Duodenal mucosa (tissue), 2 donors: ENCODE results near the gene LCK.

Experiments
- H3K27ac ChIP-seq: one replicate; pipeline ENCODE4 v1.7.0; 2013; ENCODE audit warnings: low read depth, low read length
- H3K27me3 ChIP-seq, 2 donors: one replicate each; pipeline ENCODE4 v1.7.0; 2013; ENCODE audit warnings: low read length in 2 of 2, control low read depth in 1 of 2; ENCODE audit not compliant: insufficient read depth in 2 of 2, control insufficient read depth in 1 of 2
- H3K36me3 ChIP-seq, 2 donors: one replicate each; pipeline ENCODE4 v1.7.0; 2013; ENCODE audit warnings: low read length in 2 of 2, control low read depth in 1 of 2; ENCODE audit not compliant: insufficient read depth in 2 of 2, control insufficient read depth in 1 of 2
- H3K4me1 ChIP-seq, 2 donors: one replicate each; pipeline ENCODE4 v1.7.0; 2013; ENCODE audit warnings: low read length in 2 of 2, control low read depth in 1 of 2; ENCODE audit not compliant: insufficient read depth in 2 of 2, control insufficient read depth in 1 of 2
- H3K4me3 ChIP-seq, 2 donors: one replicate each; pipeline ENCODE4 v1.7.0; 2013; ENCODE audit warnings: low read length in 2 of 2, low read depth in 1 of 2
- H3K9ac ChIP-seq, 2 donors: one replicate each; pipeline ENCODE4 v1.7.0; 2013; ENCODE audit warnings: low read length in 2 of 2, low read depth in 1 of 2
- H3K9me3 ChIP-seq, 2 donors: one replicate each; pipeline ENCODE4 v1.7.0; 2013; ENCODE audit warnings: low read length in 2 of 2, control low read depth in 1 of 2; ENCODE audit not compliant: control insufficient read depth in 1 of 2

LCK gene

GRCh38 chr1:32239337-32239736 is 11.7 kb upstream of the LCK start:
- no peaks in the 10 kb centered on the region for H3K27me3 ChIP-seq
- H3K9me3 ChIP-seq = no peaks in the 10 kb centered on the region
- H3K4me3 ChIP-seq = peak overlapping the region in 1 of 2 donors; percentile 71
- H3K4me1 ChIP-seq = peaks cover 0 to 24% of the 10 kb centered on the region in 2 donors
- no peak overlapping the region for H3K27ac ChIP-seq
- H3K36me3 ChIP-seq = no peaks in the 10 kb centered on the region
- no peak overlapping the region for H3K9ac ChIP-seq

GRCh38 chr1:32239790-32240139 is 11.3 kb upstream of the LCK start:
- peak overlapping the region; percentile 71 to 86 for H3K4me3 ChIP-seq
- H3K27ac ChIP-seq = peak overlapping the region; percentile 32
- H3K9ac ChIP-seq = peak overlapping the region; percentile 59 to 64

GRCh38 chr1:32240140-32240951 is 10.7 kb upstream of the LCK start:
- H3K27ac ChIP-seq = peak overlapping the region; percentile 36
- H3K4me3 ChIP-seq = peak overlapping the region; percentile 71 to 86
- peaks cover 0 to 24% of the 10 kb centered on the region in 2 donors for H3K4me1 ChIP-seq
- H3K9ac ChIP-seq = peak overlapping the region; percentile 59 to 64
- H3K9me3 ChIP-seq = no peaks in the 10 kb centered on the region
- H3K27me3 ChIP-seq = no peaks in the 10 kb centered on the region
- no peaks in the 10 kb centered on the region for H3K36me3 ChIP-seq

More at GRCh38 chr1:32239790-32240139, 11.3 kb upstream of the LCK start:
- H3K9me3 ChIP-seq = no peaks in the 10 kb centered on the region
- no peaks in the 10 kb centered on the region for H3K27me3 ChIP-seq
- no peaks in the 10 kb centered on the region for H3K36me3 ChIP-seq
- H3K4me1 ChIP-seq = peaks cover 0 to 24% of the 10 kb centered on the region in 2 donors

- H3K27ac ChIP-seq = peak overlapping the region; percentile 36
- peak overlapping the region; percentile 71 to 86 for H3K4me3 ChIP-seq
- no peaks in the 10 kb centered on the region for H3K9me3 ChIP-seq
- H3K4me1 ChIP-seq = peaks cover 0 to 24% of the 10 kb centered on the region in 2 donors
- no peaks in the 10 kb centered on the region for H3K36me3 ChIP-seq
- H3K9ac ChIP-seq = peak overlapping the region; percentile 59 to 64
- H3K27me3 ChIP-seq = no peaks in the 10 kb centered on the region
Measured at GRCh38 chr1:32241001-32241763, 9.9 kb upstream of the LCK start.

- H3K36me3 ChIP-seq = no peaks in the 10 kb centered on the region
- H3K4me1 ChIP-seq = peaks cover 0 to 29% of the 10 kb centered on the region in 2 donors
Measured at GRCh38 chr1:32242341-32242851, 8.7 kb upstream of the LCK start.

GRCh38 chr1:32246888-32247273 is 4.2 kb upstream of the LCK start, which contains the start of gene FAM167B:
TSS of gene FAM167B (plus strand) at chr1:32247222. CDS start at chr1:32247422, 200 bp downstream.
- Histone ChIP-seq H3K9me3 (no peaks in the 10 kb centered on the region), H3K36me3 (no peaks in the 10 kb centered on the region), H3K27ac (peak within 1 kb of the TSS; percentile 17), H3K27me3 (no peaks in the 10 kb centered on the region), H3K9ac (no peak within 1 kb of the TSS), H3K4me3 (no peak within 1 kb of the TSS), H3K4me1 (peaks cover 11 to 32% of the 10 kb centered on the region in 2 donors)

More at GRCh38 chr1:32242341-32242851, 8.7 kb upstream of the LCK start:
- H3K9ac ChIP-seq = no peak overlapping the region
- no peaks in the 10 kb centered on the region for H3K27me3 ChIP-seq
- H3K27ac ChIP-seq = no peak overlapping the region
- H3K4me3 ChIP-seq = no peak overlapping the region
- no peaks in the 10 kb centered on the region for H3K9me3 ChIP-seq

- Histone ChIP-seq H3K27ac (peak overlapping the region; percentile 17), H3K27me3 (no peaks in the 10 kb centered on the region), H3K9ac (no peak overlapping the region), H3K4me3 (no peak overlapping the region), H3K9me3 (no peaks in the 10 kb centered on the region), H3K4me1 (peaks cover 11 to 35% of the 10 kb centered on the region in 2 donors), H3K36me3 (no peaks in the 10 kb centered on the region)
Measured at GRCh38 chr1:32247452-32247851, 3.6 kb upstream of the LCK start.

GRCh38 chr1:32247983-32248889 is 2.8 kb upstream of the LCK start:
- H3K4me3 ChIP-seq = peak overlapping the region in 1 of 2 donors; percentile 47
- no peaks in the 10 kb centered on the region for H3K27me3 ChIP-seq
- peaks cover 11 to 35% of the 10 kb centered on the region in 2 donors for H3K4me1 ChIP-seq
- H3K36me3 ChIP-seq = no peaks in the 10 kb centered on the region
- peak overlapping the region in 1 of 2 donors; percentile 18 for H3K9ac ChIP-seq
- H3K9me3 ChIP-seq = no peaks in the 10 kb centered on the region
- no peak overlapping the region for H3K27ac ChIP-seq

GRCh38 chr1:32249831-32250525 is 1.1 kb upstream of the LCK start:
- Histone ChIP-seq H3K27me3 (no peaks in the 10 kb centered on the region), H3K9me3 (no peaks in the 10 kb centered on the region), H3K36me3 (no peaks in the 10 kb centered on the region), H3K4me3 (peak overlapping the region in 1 of 2 donors; percentile 44), H3K9ac (peak overlapping the region in 1 of 2 donors; percentile 8), H3K27ac (peak overlapping the region; percentile 87), H3K4me1 (peaks cover 11 to 35% of the 10 kb centered on the region in 2 donors)
